ENCODE measurements around the gene CLCN3.
A peak's percentile ranks its signal among the peaks of the same experiment; 100 is the strongest.

The CLCN3 gene

DNA sequence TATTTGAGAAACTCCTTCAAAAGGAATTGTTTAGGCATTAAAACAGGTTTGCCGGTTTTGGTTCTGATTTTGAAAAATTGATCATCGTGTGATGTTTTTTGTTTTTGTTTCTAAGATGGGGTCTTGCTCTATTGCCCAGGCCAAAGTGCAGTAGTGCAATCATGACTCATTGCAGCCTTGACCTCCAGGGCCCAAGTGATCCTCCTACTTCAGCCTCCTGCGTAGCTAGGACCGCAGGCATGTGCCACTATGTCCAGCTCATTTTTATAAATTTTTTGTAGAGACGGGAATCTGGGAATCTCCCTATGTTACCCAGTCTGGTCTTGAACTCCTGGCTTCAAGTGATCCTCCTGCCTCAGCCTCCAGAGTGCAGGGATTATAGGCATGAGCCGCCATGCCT is 35.0 kb downstream of the CLCN3 start:
- TF ChIP-seq, protein P1, sequence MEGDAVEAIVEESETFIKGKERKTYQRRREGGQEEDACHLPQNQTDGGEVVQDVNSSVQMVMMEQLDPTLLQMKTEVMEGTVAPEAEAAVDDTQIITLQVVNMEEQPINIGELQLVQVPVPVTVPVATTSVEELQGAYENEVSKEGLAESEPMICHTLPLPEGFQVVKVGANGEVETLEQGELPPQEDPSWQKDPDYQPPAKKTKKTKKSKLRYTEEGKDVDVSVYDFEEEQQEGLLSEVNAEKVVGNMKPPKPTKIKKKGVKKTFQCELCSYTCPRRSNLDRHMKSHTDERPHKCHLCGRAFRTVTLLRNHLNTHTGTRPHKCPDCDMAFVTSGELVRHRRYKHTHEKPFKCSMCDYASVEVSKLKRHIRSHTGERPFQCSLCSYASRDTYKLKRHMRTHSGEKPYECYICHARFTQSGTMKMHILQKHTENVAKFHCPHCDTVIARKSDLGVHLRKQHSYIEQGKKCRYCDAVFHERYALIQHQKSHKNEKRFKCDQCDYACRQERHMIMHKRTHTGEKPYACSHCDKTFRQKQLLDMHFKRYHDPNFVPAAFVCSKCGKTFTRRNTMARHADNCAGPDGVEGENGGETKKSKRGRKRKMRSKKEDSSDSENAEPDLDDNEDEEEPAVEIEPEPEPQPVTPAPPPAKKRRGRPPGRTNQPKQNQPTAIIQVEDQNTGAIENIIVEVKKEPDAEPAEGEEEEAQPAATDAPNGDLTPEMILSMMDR (conservative IDR thresholded peaks at IDR 0.05; ENCODE audit: low read depth, low read length), result no peak
- H3K4me3 ChIP-seq (ENCODE audit: low read length), result no peak overlapping the region
- DNase-seq (ENCODE audit: low read depth), result no peak

DNA sequence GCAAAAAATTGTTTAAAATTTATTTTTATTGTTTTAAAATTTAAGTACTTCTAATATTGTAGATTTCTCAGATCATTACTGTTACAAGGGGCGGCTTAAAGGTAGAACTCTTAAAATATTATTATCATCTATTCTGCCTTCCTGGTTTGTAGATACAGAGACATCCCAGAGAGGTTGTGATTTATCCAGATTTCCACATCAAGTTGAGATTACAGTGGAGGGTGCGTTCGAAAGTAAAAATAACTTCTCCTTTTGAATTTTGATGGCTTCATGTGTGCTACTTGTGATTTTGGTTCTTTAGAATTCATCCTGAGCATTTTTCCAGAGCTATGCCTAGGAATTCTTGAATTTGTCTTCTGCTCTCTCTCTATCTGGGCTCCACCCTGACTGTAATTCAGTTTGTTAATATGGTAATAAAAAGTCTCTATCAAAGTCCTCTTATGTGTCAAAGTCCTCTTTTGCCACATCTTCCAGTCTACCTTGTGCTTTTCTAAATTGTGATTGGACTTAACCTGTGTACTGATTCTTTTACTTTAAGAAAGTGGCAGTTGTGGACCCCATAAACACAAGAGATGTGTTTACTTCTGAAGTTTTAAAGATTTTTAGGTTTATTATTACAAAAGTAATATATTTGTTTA is 37.2 kb downstream of the CLCN3 start:
- DNase-seq (ENCODE audit: low read depth), result no peak
- TF ChIP-seq, protein P1 (conservative IDR thresholded peaks at IDR 0.05; ENCODE audit: low read depth, low read length), result no peak
- H3K4me3 ChIP-seq (ENCODE audit: low read length), result no peak overlapping the region

DNA sequence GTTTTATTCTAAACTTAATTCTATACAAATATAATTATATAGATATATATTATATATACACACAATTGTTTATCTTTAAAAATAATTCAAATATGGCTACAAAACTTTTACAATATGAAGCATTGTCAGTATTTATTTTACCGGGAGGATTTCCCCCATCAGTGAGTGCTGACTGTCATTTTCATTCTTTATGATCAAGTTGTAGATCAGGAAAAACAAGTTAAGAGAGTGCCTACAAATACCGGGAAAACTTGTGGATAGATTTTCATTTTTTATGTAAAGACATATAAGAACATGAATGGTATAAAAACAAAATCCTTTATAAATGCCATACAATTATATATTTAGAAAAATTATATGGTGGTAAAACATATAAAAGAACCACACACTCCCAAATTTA is 37.8 kb downstream of the CLCN3 start:
- no peak for DNase-seq (ENCODE audit: low read depth)
- no peak overlapping the region for H3K4me3 ChIP-seq (ENCODE audit: low read length)

DNA sequence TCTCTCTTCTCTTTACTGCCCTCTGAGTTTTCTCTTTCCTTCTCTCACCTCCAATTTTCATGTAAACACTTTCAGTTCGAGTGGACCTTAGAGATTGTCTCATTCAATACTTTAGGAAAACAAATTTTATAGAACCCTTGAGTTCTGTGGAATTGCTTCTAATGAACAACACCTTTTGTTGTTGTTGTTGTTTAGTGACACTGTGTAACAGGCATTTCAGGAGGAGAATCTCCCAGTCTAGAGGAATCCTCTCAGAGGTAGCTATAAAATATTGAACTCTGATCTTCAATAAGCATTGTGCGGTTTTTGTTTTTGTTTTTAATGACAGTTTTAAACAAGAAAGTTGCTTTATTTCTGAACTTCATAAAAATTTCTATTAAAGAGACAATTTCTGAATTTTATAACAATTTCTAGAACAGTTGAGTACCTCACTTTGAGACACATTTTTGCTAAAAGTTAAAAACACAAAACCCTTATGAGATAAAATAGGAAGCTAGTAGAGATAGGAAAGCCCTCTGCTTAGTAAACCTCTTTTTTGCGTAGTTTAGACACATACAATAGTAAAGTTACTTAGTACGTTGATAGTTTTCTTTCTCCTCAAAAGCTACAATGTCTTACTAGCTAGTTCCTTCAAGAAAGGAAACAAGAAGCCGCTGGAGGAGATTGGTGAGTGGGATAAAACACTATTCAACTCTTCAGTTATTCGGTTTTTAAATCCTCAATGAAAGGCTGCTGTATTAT is 38.8 kb downstream of the CLCN3 start:
- DNase-seq (ENCODE audit: low read depth), result no peak
- peak overlapping the region; percentile 40 for H3K4me3 ChIP-seq (ENCODE audit: low read length)

More for the DNA sequence above, 37.8 kb downstream of the CLCN3 start:
- TF ChIP-seq, protein P1 (conservative IDR thresholded peaks at IDR 0.05; ENCODE audit: low read depth, low read length), result no peak

DNA sequence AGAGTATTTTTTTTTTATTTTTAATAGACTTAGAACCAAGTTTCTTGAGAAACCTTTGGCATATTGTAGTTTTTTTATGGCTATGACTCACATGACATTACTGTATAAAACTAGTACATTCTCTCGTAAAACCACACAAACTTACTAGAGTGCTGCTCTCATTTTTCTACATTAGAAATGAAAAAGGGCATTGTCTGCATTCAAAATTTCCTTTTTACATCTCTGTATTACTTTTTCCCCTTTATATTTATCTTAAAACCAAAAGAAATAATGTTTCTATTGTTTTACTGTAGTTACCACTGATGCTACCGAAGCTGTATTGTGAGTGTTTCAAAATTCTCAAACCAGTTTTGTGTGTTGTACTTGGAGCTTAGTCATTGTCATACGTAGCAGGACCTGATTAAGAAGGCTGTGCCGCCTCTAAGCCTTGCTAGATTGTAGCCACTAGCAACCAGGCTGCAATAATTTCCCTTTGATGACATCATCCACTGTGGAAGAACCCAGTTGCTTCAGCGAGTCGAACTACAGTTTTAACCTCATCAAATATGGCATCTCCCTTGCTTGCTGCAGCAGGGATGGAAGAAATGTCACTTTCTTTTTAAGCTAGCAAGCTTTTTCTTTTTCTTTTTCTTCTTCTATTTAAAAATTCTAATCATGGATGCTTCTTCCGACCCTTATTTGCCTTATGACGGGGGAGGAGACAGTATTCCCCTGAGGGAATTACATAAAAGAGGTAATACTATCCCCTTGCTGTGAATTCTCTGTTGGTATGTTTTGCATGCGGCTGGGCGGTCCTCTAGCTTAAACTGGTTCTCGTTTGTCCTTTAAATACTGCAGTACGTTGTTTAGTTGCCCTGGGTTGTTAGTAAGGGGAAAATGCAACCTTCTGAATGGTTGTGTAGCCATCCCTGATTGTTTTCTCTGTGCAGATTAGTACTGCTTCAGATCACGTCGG is 39.6 kb downstream of the CLCN3 start:
- TF ChIP-seq, protein P1 (conservative IDR thresholded peaks at IDR 0.05; ENCODE audit: low read depth, low read length), result no peak
- DNase-seq (ENCODE audit: low read depth), result peak; percentile 99
- peak overlapping the region; percentile 67 for H3K4me3 ChIP-seq (ENCODE audit: low read length)

More for the DNA sequence above, 38.8 kb downstream of the CLCN3 start:
- TF ChIP-seq, protein P1 (conservative IDR thresholded peaks at IDR 0.05; ENCODE audit: low read depth, low read length), result no peak

DNA sequence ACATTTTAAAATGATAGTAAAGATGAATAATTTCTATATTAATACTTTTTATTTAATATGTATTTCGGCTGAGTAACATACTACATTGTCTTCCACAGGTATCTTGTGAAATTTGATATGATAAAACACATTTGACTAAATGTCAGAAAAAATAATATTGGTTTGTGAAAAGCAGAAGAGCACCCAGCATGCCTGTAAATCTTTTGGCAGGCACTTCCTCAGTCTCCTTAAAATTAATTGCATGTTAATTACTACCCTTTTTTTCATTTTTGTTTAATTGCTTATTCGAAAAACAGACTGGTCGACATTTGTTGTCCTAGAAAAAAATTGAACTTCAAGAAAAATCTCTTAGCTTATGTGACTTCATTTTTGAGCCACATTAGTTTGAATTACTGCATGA is 40.6 kb downstream of the CLCN3 start:
- TF ChIP-seq, protein P1 (conservative IDR thresholded peaks at IDR 0.05; ENCODE audit: low read depth, low read length), result no peak
- no peak for DNase-seq (ENCODE audit: low read depth)
- H3K4me3 ChIP-seq (ENCODE audit: low read length), result peak overlapping the region; percentile 67
